ENCODE results near the gene UST.

UST gene

DNA sequence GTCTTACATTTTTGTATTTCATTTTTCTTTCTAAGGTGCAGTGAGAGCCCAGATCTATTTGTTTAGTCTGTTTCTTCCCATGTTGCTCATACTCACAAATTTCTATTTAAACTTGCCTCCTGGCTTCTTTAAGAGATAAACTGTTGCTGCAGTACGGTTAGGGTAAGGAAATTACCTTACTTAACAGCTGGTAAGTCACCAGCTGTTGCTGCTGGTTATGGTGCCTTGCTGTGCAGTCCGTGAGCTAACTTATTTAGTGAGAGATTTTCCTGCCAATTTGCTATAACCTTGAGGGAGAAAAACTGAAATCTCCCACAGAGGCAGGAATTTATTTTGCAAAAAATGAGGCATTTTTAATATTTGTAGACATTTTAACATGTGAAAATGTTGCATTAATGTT lies 261.0 kb downstream of the UST start:
- DNase-seq (ENCODE audit: low read depth), result no peak

DNA sequence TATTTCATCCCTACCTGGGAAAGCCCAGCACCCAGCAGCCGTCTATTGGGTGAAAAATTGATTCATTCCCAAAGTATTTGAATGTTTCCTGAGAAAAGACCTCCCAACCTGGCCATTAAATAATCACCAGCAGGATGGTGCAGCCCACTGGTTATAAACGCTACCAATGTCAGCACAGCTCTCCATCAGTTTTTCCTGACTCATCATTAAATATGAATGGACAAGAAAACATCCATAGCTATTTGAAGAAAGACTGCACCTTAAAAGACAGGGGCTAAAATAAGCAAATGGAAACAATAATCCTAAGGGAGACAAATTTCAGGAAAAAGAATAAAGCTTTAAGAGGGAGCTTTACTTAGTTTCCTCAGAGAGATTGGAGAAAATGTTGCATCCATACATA lies 261.9 kb downstream of the UST start:
- DNase-seq (ENCODE audit: low read depth), result no peak

DNA sequence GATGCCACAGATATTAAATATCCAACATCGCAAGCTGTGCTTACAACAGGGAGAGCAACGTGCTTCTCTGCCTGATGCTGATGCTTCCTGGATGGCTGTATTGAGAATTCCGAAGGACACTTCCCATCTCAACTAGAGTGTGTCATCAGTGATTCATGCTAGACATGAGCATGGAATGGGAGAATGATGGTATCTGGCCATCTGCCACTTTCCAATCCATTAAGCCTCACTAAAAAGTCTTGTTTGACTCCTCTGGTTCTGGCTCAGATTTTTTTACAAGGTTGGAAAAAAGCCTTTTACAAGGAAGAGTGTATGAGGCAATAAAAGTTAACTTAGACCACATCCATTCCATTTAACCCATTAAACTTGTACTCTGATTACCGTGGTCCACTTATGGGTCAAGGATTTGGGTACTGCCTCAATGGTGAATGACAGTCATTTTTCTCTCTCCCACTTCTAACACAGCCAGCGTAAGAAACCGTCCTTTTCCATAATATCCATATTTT lies 265.3 kb downstream of the UST start:
- DNase-seq (ENCODE audit: low read depth), result peak; percentile 99

DNA sequence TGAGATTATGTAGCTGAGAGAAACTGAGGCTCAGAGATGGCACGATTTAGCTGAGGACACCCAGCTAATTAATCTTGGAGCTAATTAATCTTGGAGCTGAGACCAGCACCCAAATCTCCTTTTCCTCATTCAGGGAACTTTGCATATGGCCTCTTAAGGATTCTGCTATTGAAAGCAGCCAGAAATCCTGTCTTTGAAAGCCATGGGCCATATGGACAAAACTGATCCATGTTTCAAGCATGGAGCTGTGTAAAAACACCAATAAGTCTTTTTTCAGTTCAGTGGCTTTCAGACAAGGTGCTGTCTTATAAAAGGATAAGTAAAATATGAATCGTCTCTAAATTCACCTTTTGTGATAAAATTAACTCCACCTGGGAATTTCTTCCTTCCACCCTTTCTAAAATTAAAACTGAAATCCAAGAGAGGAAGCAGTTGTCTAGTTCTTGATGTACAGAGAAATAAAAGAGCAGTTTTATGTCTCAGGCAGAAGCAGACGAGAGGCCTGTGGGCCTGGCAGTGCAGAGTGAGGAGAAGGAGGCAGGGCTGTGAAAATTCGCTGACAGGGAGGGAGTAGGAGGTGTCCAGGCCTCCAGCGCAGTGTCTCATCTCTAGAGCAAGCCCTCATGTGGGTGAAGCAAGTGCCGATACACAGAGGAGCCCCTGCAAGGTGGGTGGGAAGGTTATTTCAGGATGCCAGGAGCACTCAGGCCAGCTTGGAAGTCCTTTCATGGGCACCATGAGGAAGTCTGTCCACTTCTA lies 266.9 kb downstream of the UST start:
- DNase-seq (ENCODE audit: low read depth), result no peak

DNA sequence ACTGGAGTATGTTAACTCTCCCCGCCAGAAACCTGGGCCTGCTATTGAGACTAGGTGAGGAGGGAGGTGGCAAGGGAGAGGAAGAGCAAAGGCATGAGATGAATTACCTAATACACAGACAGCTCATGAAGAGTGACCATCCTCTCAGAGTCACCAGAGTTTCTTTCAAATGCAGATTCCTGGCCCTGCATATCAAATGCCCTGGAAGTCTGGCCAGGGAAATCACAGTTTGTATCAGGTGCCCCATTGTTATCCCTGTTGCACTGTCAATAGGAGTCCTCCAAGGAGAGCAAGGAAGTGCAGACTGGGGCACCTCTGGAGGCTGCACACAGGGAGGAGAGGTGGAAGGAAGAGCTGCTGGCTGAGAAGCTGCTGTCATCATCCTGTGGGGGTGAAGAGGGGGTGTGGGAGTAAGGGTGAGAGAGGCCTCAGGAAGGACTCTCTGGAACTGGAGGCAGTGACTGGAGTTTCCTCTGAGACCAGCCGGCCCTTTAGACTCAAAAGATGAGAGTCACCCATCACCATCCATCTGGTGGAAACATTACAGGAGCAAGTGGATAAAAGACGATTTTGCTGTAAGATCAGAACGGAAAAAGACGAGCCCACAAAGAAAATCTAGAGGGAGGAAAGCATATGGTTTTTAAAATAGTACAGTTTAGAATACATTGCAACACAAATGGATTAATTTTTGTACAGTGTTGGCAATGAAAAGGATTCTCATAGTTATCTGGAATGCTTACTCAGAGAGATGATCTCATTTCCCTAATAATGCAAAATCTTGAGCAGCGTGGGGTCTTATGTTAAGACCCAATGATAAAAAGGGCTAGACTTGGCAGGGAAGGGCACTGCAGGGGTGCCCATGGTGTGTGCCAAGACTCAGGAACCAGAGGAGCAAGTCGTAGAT lies 268.1 kb downstream of the UST start:
- DNase-seq (ENCODE audit: low read depth), result peak; percentile 87

DNA sequence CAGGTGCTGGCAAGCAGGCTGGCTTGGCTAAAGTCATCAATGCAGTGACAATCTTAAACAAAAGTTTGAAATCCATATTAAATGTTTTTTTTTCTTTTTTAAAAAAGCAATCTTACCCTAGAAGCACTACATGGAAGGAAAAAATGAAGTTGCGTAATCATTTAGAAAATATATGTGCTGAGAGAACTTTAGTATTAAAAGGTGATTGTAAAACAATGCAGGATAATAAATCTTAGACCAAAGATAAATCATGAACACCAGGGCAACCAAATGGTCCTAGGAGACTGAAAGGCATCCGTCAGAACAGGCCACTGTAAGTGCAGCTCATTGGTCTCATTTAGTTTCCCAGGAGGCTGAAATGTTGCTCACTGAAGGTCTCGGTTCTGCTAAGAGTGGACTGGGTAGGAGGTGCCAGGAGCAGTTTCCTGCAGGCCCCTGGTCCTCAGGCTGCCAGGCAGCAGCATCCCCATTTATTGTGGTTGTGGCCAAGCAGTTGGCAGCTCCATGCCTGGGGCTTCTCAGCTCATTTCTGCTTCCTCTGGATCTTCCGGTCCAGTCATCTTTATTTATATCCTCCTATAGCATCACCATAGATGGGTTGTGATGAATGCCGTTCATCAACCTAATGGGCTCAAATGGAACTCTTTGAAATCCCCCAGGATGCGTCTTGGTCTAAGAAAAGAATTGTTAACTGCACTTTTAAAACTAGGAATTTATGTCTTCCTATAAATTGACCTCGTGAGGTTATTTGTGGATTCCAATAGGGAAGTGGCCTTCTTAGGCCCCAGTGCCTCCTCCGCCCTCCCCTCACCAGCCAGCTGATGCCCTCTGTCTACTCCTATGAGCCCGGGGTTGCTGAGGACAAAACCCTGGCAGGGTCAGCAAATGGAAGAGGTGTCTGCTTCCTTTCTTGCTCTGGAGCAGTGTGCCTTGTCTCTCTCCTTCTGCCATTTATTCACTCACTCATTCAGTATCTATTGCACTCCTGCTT lies 269.0 kb downstream of the UST start:
- peak; percentile 67 for DNase-seq (ENCODE audit: low read depth)

DNA sequence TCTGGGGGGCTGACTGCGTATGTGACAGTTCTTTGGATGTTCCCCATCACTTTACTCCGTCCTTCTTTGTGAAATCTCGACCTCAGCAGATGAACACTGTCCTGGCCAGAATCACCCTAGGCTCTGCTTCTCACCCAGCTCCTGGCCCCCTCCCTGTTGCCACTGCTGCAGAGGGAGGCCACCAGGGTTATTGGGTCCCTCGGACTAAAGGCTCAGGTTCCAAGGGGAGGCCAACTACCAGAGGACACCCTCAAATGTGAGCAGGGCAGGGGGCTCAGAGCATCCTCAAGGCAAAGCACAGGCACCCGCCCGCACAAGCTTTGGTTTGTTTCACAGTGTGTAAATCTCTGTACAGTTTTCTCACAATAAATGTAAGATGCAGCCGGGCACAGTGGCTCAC lies 269.9 kb downstream of the UST start:
- DNase-seq (ENCODE audit: low read depth), result no peak

DNA sequence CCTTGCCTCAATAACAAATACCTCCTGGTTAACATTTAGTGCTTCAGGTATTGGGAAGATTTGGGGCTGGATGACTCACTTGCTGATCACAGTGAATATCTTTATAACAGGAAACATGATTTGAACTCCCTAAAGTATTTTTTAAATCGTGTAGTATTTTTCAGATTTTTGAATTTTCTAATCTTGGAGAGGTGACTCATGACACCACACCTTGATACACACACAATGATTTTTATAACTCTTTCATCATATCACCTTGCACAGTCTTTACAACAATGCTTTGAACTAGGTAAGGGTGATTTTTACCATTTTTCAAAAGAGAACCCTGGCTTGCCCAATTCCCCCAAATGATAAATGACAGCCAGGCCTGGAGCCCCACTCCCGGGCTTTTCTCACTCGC lies 273.5 kb downstream of the UST start:
- DNase-seq (ENCODE audit: low read depth), result no peak

DNA sequence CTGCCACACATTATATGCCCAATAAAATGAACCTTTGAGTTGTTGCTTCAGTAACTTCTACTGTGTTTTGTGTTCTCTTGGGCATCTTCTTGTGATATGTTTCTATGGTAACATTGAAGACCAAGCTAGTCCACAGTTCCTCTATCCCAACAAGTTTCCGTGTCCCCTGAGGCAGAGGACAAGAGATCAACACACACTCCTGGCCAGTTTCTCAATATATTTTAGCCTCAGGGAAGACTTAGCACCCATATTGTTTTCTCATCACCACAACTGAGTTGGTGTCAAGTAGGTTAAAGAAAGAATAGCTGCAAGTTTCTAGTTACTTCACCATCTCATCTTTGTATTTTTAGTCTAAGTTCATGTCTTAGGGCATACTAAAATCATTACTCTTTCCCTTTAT lies 277.5 kb downstream of the UST start:
- DNase-seq (ENCODE audit: low read depth), result no peak

DNA sequence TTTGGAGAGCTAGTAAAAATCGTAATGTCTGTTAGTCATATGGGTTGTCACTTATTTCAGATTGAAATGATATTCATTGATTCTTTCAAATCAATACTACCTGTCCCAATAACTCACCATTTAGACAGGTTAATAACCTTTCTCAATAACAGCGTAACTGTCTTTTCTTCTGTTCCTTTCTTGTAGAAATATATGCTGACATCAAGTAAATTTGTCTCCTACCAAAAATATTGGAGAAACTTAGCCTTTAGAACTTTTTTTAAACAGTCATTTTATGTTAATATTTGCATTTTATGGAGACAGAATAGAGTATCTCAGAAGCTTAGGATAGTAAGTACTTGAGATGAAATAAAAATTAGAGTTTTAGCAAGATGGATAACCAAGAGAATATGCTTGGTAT lies 278.2 kb downstream of the UST start:
- no peak for DNase-seq (ENCODE audit: low read depth)

DNA sequence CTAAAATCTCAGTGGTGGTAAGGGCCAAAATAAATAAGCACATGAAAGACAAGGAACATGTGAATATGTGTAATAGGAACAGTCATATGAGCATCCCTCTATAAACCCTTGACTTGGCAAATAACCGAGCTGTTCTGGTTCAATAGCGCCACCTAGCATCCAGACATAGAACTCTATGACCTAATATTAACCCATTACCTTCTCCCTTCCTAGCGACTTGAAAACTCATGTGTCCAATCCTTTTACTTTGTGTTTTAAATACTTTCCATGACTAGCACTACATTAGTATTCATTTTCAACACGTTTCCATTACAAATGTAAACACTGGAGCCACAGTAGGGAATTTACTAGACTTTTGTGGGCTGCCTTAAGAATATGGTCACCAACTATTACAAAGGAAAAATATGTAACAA lies 279.7 kb downstream of the UST start:
- peak; percentile 85 for DNase-seq (ENCODE audit: low read depth)

DNA sequence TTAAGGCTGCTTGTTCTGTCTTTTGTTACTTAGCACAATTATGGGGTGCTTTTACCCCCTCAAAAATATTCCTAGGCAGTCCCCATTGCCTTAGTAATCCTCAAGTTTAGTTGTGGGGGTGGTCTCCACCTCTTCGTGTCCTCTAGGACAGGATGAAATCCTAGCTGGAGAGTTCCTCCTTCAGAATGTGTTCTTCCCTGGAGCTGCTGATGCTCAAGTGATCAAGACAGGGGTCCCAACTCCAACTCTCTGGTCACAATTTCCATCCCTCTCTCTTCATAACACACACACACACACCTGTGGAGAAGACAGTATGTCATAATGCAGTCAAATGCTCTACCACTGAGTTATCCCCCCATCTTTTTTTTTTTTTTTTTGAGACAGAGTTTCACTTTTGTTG lies 280.7 kb downstream of the UST start:
- no peak for DNase-seq (ENCODE audit: low read depth)

DNA sequence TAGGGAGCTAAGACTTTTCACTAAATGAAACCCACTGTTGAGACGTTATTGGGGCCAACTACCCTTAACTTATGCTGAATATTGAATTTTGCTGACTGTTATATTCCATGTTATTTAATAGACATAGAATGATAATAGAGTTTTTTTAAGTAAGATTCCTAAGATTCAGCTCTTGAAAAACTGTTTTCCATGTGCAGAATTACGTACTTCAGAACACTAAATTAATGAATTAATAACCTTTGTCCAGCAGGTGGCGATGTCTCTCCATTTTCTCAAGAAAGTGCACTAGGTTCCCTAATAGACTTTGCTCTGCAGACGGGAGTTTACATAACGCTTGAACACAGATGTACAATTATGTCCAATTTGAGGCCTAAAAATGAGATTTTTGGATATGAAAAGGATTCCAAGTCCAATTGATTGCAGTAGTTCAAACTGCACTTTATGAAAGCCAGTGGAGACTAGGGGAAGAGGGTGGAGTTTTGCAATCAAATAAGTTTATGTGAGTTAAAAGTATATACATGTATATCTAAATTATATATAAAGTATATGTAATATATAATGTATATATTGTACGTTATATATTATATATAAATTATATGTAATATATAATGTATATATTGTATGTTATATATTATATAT lies 282.1 kb downstream of the UST start:
- DNase-seq (ENCODE audit: low read depth), result peak; percentile 91

DNA sequence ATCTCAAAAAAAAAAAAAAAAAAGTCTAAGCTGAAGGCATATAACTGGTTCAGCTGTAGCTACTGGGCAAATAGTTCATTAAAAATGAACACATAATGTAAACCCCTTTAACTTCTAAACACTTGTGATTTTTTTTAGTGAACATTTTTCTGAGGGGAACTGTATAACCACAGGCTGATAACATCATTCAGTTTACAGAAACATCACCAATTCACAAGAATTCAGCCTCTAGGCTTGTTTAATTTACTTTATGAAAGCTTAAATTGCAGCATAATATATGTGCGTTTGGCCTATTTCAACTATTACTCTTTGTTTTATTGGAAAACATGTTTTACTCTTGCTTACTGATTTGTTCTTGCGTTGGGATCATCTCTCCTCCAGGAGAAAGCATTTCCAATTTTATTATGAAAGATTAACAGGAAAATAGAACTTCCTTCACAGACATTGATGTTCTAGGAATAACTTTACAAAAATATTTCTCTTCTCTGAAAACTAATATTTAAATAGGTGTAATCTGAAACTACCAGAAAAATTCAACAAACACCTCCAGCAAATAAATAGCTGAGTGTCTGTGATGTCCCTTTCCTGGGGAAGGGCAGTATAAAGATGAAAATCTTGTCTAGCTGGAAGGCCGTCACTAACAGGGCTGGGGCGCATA lies 284.5 kb downstream of the UST start:
- DNase-seq (ENCODE audit: low read depth), result peak; percentile 35

DNA sequence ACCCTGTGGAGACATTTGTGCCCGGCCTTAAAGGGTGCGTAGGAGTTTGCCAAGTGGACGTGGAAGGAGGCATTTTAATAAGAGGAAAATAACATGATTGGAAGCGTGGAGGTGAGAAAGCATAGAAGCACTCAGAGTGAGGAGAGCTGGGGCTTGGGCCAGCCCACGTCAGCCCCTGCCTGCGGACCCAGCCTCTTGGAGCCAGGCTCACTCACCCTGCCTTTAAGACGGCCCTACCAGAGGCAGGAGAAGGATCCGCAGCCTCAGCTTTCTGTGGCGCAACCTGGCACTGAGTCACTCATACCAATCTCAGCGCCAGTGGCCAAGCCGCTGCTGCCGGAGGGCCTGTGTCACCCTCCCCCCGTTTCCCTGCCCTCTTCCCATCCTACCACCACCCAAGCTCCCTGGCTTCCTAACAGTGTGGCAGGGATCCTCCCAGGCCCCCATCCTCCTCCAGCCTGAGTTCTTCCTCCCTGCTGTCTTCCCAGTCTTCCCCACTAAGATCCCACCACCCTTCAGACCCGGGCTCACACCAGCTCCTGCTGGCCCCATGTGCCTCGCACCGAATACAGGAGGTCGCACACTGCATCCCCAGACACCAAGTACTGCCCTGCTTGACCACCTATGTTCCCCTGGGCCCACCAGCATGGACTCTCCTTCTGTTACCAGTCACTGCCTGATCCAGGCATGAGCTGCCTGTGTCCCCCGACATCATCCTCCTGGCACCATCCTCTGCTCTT lies 285.2 kb downstream of the UST start:
- peak; percentile 94 for DNase-seq (ENCODE audit: low read depth)

DNA sequence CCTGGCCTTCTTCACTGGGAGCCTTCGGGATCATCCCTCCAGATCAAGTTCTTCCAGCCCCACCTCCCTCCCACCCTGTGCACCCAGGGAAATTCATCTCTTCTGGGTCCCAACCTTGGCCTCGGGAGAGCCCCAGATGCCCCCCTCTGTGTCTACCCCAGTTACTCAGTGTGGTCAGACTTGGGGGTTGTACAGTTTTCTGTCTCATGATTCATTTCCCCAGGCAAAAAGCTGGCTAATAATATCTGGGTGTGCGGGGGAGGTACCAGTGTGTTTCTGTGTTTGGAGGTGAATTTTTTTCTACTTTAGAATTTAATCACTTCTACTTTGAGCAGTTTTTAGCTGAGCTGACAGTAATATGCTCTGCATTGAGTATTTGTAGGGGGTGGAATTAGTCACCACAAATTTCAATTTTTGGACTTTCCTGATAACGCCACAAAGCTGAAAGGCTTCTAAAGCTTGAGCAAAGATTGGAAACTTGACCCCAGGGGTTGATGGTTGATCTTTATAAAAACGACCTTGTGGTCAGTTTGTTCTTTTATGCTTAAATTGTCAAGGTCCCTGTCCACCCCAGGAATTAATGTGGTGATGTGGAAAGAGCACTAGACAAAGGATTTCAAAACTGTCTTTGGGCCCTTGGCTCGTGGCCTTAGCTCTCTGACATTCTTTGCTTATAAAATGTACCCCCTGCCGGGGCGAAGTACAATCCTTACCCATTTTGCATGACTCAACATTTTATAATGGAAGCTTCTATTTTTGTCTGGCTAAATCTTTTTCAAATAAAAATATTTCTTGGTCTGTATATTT lies 286.0 kb downstream of the UST start:
- DNase-seq (ENCODE audit: low read depth), result peak; percentile 94

DNA sequence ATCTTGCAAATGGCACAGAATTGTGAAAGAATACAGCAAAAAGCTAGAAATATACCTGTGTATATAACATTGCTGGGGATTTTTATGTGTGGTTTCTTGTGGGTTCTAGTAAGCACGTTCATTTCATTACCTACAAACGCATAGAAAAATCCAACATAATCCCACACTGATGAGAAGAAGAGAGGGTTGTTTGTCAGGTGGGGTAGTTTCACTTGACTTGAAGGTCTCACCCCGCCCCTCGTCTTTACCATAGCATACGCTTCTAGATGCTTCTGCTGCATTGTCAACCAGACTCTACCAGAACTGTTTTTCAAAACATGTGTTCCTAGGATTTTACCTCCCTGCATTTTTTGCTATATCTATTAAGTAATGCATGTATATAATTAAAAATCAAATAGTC lies 286.6 kb downstream of the UST start:
- no peak for DNase-seq (ENCODE audit: low read depth)

DNA sequence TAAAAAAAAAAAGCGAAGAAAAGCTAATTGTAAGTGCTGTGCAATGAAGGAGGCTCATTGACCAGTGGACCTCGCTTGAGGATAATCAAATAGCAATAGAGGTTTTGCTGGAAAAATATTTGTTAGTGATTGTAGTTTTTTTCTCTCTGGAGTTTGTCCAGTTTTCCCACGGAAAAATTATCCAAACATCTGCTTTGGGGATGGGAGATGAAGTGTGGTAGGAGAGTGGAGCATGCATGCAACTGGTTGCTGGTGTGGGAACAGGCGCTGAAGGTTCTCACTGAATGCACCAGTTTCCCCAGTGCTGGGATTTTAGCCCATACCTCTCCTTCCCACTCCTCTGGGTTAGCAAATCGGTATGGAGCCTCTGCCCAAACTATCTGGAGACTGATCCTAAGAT lies 288.9 kb downstream of the UST start:
- DNase-seq (ENCODE audit: low read depth), result no peak

DNA sequence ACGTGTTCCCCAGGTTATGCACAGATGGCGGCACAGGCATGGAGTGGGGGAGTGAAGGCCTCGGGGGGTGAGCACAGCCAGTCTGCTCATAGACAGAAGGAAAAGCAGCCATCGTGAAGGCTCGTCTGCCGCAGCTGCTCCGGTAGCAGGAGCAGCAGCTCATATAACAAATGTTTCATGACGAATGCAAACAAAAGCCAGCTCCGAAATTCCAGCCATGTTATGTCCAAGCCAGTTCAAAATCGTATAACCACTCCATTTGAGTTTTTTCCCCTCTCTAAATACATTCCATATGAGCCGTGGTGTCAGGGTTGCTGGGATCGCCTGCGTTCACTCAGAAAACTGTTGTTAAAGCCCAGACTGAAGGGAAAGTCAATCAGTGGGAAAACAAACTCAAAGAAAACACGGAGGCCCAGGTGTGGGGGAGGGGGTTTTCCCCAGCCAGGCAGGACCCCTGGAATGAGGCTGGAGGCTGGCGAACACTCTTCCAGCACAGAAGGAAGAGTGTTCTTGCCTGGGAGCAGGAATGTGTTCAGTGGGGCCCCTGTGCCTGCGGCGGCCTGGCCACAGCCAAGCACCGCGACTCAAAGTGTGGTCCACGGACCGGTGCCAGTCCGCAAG lies 290.3 kb downstream of the UST start:
- DNase-seq (ENCODE audit: low read depth), result peak; percentile 25
